ENCODE results near the gene PTPRG. TPM values are rescaled to one million over a fixed set of nuclear protein-coding genes. Genes with fewer than 3 reads are reported as not detected.

The PTPRG gene
- total and polyA plus RNA-seq, 4 donors = 3.6 to 35.6 (median 8.1) TPM

DNA sequence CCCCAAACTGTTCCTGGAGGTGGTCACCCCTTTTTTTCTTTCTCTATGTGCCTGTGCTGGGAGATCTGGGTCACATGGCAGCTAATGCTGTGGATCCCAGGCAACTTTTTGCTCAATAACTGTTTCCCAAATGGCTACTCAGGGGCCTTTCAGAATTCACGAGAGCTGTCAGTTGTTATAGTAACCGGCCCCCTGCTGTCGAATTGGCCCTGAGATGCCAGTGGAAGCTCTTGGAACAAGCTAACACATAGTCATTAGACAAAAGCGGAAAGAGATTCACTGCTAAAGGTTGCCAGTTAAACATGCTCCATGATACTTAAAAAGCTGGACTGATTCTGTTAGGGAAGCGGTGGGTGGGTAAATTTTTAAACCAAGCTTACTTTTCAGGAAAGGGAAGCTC, 667.8 kb downstream of the PTPRG start:
- no peak for DNase-seq (ENCODE audit: low spot score)
- WGBS = 88% methylated on average over 5 of the region's 5 CpGs
- H3K9ac ChIP-seq (ENCODE audit: low read depth in 1 of 2, low read length in 2 of 2) = no peak overlapping the region

DNA sequence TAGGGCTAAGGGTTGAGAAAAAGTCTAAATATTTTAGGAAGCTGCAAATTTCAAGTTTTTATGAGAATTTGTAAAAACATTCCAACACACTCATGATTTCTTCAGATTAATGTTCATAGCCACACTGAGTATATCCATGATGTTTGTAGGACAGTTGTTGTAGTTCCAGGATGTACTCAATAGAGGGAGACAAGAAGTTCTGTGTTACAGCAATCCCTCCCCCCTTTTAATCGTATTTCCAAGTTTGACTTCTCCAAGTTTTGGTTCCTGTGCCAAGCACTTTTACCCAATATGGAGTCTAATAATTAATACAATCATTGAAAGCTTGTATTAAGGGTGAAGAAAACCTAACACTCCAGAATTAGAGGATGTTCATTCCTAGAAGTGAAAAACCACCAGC, 668.5 kb downstream of the PTPRG start:
- H3K36me3 ChIP-seq (ENCODE audit: control insufficient read depth in 4 of 4, insufficient read depth in 3 of 4, low read depth in 1 of 4, low read length in 3 of 4) = peaks cover 0 to 1% (median 0%) of the 10 kb centered on the region in 4 donors
- peaks cover 2 to 7% (median 5%) of the 10 kb centered on the region in 4 donors for H3K4me1 ChIP-seq (ENCODE audit: control insufficient read depth in 4 of 4, insufficient read depth in 4 of 4, low read length in 3 of 4)
- no peak overlapping the region for H3K9ac ChIP-seq (ENCODE audit: low read depth in 1 of 2, low read length in 2 of 2)
- DNase-seq (ENCODE audit: low spot score) = no peak
- WGBS = 58% methylated on average over 1 of the region's 1 CpG
- no peak overlapping the region for H3K4me3 ChIP-seq (ENCODE audit: low read depth in 1 of 3, low read length in 3 of 3)
- TF ChIP-seq RAD21 (IDR thresholded peaks at IDR 0.05) (peak in 1 of 2 donors; percentile 34), SP1 (IDR thresholded peaks at IDR 0.05) (no peak)
- no peaks in the 10 kb centered on the region for H3K9me3 ChIP-seq (ENCODE audit: control insufficient read depth in 4 of 4, low read length in 3 of 4)
- H3K27me3 ChIP-seq (ENCODE audit: control insufficient read depth in 4 of 4, insufficient read depth in 4 of 4, low read length in 3 of 4) = no peaks in the 10 kb centered on the region
- H3K27ac ChIP-seq (ENCODE audit: low read depth in 1 of 2, low read length in 2 of 2) = no peak overlapping the region

More for the DNA sequence above, 667.8 kb downstream of the PTPRG start:
- peaks cover 2 to 7% (median 5%) of the 10 kb centered on the region in 4 donors for H3K4me1 ChIP-seq (ENCODE audit: control insufficient read depth in 4 of 4, insufficient read depth in 4 of 4, low read length in 3 of 4)
- peaks cover 0 to 1% (median 0%) of the 10 kb centered on the region in 4 donors for H3K36me3 ChIP-seq (ENCODE audit: control insufficient read depth in 4 of 4, insufficient read depth in 3 of 4, low read depth in 1 of 4, low read length in 3 of 4)
- H3K27me3 ChIP-seq (ENCODE audit: control insufficient read depth in 4 of 4, insufficient read depth in 4 of 4, low read length in 3 of 4) = no peaks in the 10 kb centered on the region
- peak overlapping the region; percentile 51 to 68 for H3K27ac ChIP-seq (ENCODE audit: low read depth in 1 of 2, low read length in 2 of 2)
- H3K4me3 ChIP-seq (ENCODE audit: low read depth in 1 of 3, low read length in 3 of 3) = no peak overlapping the region
- no peaks in the 10 kb centered on the region for H3K9me3 ChIP-seq (ENCODE audit: control insufficient read depth in 4 of 4, low read length in 3 of 4)
- no peak for TF ChIP-seq FOXA1 (IDR thresholded peaks at IDR 0.05)
- TF ChIP-seq, protein P1, sequence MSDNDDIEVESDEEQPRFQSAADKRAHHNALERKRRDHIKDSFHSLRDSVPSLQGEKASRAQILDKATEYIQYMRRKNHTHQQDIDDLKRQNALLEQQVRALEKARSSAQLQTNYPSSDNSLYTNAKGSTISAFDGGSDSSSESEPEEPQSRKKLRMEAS (IDR thresholded peaks at IDR 0.05) = no peak
- no peak for TF ChIP-seq JUND (IDR thresholded peaks at IDR 0.05)
- no peak for TF ChIP-seq YY1 (IDR thresholded peaks at IDR 0.05)
- no peak for TF ChIP-seq CTCF (IDR thresholded peaks at IDR 0.05; ENCODE audit: low read depth, low read length, missing input control)
- TF ChIP-seq, protein P2, sequence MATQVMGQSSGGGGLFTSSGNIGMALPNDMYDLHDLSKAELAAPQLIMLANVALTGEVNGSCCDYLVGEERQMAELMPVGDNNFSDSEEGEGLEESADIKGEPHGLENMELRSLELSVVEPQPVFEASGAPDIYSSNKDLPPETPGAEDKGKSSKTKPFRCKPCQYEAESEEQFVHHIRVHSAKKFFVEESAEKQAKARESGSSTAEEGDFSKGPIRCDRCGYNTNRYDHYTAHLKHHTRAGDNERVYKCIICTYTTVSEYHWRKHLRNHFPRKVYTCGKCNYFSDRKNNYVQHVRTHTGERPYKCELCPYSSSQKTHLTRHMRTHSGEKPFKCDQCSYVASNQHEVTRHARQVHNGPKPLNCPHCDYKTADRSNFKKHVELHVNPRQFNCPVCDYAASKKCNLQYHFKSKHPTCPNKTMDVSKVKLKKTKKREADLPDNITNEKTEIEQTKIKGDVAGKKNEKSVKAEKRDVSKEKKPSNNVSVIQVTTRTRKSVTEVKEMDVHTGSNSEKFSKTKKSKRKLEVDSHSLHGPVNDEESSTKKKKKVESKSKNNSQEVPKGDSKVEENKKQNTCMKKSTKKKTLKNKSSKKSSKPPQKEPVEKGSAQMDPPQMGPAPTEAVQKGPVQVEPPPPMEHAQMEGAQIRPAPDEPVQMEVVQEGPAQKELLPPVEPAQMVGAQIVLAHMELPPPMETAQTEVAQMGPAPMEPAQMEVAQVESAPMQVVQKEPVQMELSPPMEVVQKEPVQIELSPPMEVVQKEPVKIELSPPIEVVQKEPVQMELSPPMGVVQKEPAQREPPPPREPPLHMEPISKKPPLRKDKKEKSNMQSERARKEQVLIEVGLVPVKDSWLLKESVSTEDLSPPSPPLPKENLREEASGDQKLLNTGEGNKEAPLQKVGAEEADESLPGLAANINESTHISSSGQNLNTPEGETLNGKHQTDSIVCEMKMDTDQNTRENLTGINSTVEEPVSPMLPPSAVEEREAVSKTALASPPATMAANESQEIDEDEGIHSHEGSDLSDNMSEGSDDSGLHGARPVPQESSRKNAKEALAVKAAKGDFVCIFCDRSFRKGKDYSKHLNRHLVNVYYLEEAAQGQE (IDR thresholded peaks at IDR 0.05) = no peak
- TF ChIP-seq SP1 (IDR thresholded peaks at IDR 0.05) = no peak
- TF ChIP-seq TAF1 (conservative IDR thresholded peaks at IDR 0.05) = no peak
- TF ChIP-seq NR2F2 (IDR thresholded peaks at IDR 0.05) = no peak
- TF ChIP-seq HNF4A (conservative IDR thresholded peaks at IDR 0.05) = no peak
- no peak for TF ChIP-seq FOXA2 (IDR thresholded peaks at IDR 0.05)
- TF ChIP-seq EGR1 (IDR thresholded peaks at IDR 0.05; ENCODE audit: low read depth in 2 of 2) = no peak
- no peak for TF ChIP-seq HNF4G (IDR thresholded peaks at IDR 0.05)
- no peak for TF ChIP-seq RXRA (IDR thresholded peaks at IDR 0.05)
- TF ChIP-seq RAD21 (IDR thresholded peaks at IDR 0.05) = no peak
- TF ChIP-seq ATF3 (IDR thresholded peaks at IDR 0.05) = no peak
- no peak for TF ChIP-seq GABPA (IDR thresholded peaks at IDR 0.05 in 1 of 2, conservative IDR thresholded peaks at IDR 0.05 in 1 of 2)

Data from liver (tissue), 9 donors.